Gastrocnemius medialis (tissue), 4 donors: ENCODE measurements around the gene SYVN1.

Experiments used
- POLR2A ChIP-seq, 2 donors: fragments of 450-650 bp; IDR thresholded peaks; one replicate each; pipeline ENCODE4 v1.6.1; 2017; ENCODE audit warnings: antibody characterized with exemption in 2 of 2, mild to moderate bottlenecking in 2 of 2, moderate library complexity in 2 of 2
- TF ChIP-seq, protein P1 (sequence below), 5 experiments: fragments of 450-650 bp in 3 of 5; fragments of 200-600 bp in 2 of 5; sonication (generic) in 2 of 5; IDR thresholded peaks in 4 of 5; conservative IDR thresholded peaks in 1 of 5; 1 replicate in 4 of 5; 2 replicates in 1 of 5; pipeline ENCODE4 v1.5.1; 2016 to 2019; ENCODE audit warnings: antibody characterized with exemption in 5 of 5, mild to moderate bottlenecking in 3 of 5, moderate library complexity in 3 of 5

DNA sequence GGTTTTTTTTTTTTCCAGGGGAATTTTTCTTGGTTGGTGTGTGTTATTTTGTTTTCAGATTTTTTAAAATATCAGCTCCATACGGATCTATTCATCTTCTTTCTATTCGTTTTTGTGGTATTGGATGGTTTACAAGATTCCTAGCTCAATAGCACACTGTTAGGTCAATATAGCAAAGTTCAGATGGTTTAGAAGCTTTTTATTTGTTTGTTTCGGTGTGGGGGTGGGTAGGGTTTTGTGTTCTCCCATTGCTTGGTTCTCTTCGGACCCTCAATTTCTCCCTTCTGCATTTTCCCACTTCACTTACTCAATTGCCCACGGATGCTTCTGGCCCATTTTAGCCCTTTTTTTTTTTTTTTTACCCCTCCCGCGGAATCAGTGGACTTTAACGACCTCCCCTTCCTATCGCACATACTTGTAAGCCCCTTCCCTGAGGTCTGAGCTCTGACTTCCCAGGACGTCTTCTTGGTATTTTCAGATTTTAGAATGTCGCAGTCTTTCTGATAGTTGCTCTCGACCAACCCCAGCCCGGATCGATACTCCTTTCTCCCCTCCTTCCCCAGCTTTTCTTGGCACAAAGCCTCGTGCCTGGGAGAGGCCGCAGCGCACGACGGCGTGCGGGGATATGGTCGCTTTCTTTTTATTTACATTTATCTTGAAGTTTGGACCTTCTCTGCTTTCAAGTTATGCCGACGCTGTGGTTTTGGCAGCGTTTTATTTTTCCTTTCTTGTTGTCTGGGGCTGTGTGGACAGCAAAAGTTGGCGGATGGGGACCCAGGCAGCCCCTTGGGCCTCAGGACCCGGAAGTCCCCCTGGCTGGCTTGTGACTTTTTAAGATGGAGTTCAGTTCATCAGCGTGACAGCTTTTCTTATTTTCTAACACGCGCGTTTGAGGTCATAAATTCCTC is 31.3 kb upstream of the SYVN1 start:
- TF ChIP-seq, protein P1, sequence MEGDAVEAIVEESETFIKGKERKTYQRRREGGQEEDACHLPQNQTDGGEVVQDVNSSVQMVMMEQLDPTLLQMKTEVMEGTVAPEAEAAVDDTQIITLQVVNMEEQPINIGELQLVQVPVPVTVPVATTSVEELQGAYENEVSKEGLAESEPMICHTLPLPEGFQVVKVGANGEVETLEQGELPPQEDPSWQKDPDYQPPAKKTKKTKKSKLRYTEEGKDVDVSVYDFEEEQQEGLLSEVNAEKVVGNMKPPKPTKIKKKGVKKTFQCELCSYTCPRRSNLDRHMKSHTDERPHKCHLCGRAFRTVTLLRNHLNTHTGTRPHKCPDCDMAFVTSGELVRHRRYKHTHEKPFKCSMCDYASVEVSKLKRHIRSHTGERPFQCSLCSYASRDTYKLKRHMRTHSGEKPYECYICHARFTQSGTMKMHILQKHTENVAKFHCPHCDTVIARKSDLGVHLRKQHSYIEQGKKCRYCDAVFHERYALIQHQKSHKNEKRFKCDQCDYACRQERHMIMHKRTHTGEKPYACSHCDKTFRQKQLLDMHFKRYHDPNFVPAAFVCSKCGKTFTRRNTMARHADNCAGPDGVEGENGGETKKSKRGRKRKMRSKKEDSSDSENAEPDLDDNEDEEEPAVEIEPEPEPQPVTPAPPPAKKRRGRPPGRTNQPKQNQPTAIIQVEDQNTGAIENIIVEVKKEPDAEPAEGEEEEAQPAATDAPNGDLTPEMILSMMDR (IDR thresholded peaks at IDR 0.05 in 4 of 5, conservative IDR thresholded peaks at IDR 0.05 in 1 of 5) = no peak
- no peak for TF ChIP-seq POLR2A (IDR thresholded peaks at IDR 0.05)
